GM23338 (cell line): ENCODE data around the gene RPS6KA1. TPM values are rescaled to one million over a fixed set of nuclear protein-coding genes. Genes with fewer than 3 reads are reported as not detected.

Experiments used
- ATAC-seq: fragments of 200-7000 bp; cut with Tn5 transposase; 3 replicates; pipeline ENCODE4 v1.9.1; 2020
- DNase-seq: peaks from one replicate; pipeline ENCODE4 v3.0.0-alpha.2; 2015; ENCODE audit warnings: low spot score
- H2AFZ ChIP-seq: fragments of 200-600 bp; sonication (generic); 2 replicates; pipeline ENCODE4 v1.8.0; 2016; ENCODE audit warnings: antibody characterized with exemption, mild to moderate bottlenecking, moderate library complexity
- H3F3A ChIP-seq: fragments of 200-600 bp; sonication (generic); replicated peaks from 2 replicates; pipeline ENCODE4 v1.8.0; 2017; ENCODE audit warnings: antibody characterized with exemption, mixed run types, low read depth
- H3K27ac ChIP-seq: fragments of 200-600 bp; sonication (generic); 2 replicates; pipeline ENCODE4 v1.6.1; 2016; ENCODE audit warnings: low read depth
- H3K27me3 ChIP-seq: fragments of 200-600 bp; sonication (generic); 2 replicates; pipeline ENCODE4 v1.8.0; 2016; ENCODE audit warnings: mild to moderate bottlenecking, mixed run types, moderate library complexity; ENCODE audit not compliant: insufficient read depth
- H3K36me3 ChIP-seq: fragments of 200-600 bp; sonication (generic); 2 replicates; pipeline ENCODE4 v1.8.0; 2016; ENCODE audit warnings: mild to moderate bottlenecking; ENCODE audit not compliant: insufficient read depth
- H3K4me1 ChIP-seq: fragments of 200-600 bp; sonication (generic); 2 replicates; pipeline ENCODE4 v1.8.0; 2016; ENCODE audit warnings: mild to moderate bottlenecking, moderate library complexity; ENCODE audit not compliant: insufficient read depth
- H3K4me2 ChIP-seq: fragments of 200-600 bp; sonication (generic); 2 replicates; pipeline ENCODE4 v1.7.1; 2017; ENCODE audit warnings: mixed run types
- H3K4me3 ChIP-seq: fragments of 200-600 bp; sonication (generic); 2 replicates; pipeline ENCODE4 v1.6.1; 2016; ENCODE audit warnings: mixed run types
- H3K79me2 ChIP-seq: fragments of 200-600 bp; sonication (generic); replicated peaks from 2 replicates; pipeline ENCODE4 v1.8.0; 2017; ENCODE audit warnings: mild to moderate bottlenecking; ENCODE audit not compliant: insufficient read depth
- H3K9me2 ChIP-seq: fragments of 200-600 bp; sonication (generic); 2 replicates; pipeline ENCODE4 v1.8.0; 2017; ENCODE audit not compliant: insufficient read depth
- H4K20me1 ChIP-seq: fragments of 200-600 bp; sonication (generic); replicated peaks from 2 replicates; pipeline ENCODE4 v1.8.0; 2017; ENCODE audit warnings: mild to moderate bottlenecking; ENCODE audit not compliant: insufficient read depth
- H3K27ac Mint-ChIP-seq: 2 replicates; pipeline ENCODE4 v1.8.0; 2020; ENCODE audit warnings: inconsistent platforms, mild to moderate bottlenecking, moderate library complexity, mixed read lengths
- H3K27me3 Mint-ChIP-seq: 3 replicates; pipeline ENCODE4 v1.8.0; 2022; ENCODE audit warnings: low read depth, mild to moderate bottlenecking, moderate library complexity, mixed read lengths, inconsistent platforms; ENCODE audit not compliant: insufficient read depth, poor library complexity
- H3K36me3 Mint-ChIP-seq: 3 replicates; pipeline ENCODE4 v1.8.0; 2021; ENCODE audit warnings: low read depth, mild to moderate bottlenecking, inconsistent platforms, moderate library complexity, mixed read lengths
- H3K4me1 Mint-ChIP-seq: 3 replicates; pipeline ENCODE4 v1.8.0; 2020; ENCODE audit warnings: mild to moderate bottlenecking, inconsistent platforms, mixed read lengths
- H3K4me3 Mint-ChIP-seq: 3 replicates; pipeline ENCODE4 v1.8.0; 2021; ENCODE audit warnings: moderate library complexity, mild to moderate bottlenecking, inconsistent platforms, mixed read lengths
- H3K9me3 Mint-ChIP-seq: 3 replicates; pipeline ENCODE4 v1.8.0; 2020; ENCODE audit warnings: moderate library complexity, mild to moderate bottlenecking, inconsistent platforms, mixed read lengths
- CREB1 ChIP-seq: fragments of 250-450 bp; sonication (Bioruptor Pico); IDR thresholded peaks from 2 replicates; pipeline ENCODE4 v1.5.0; 2020; ENCODE audit warnings: low read depth, mild to moderate bottlenecking, moderate library complexity
- EZH2 ChIP-seq: fragments of 200-600 bp; sonication (generic); IDR thresholded peaks from one replicate; pipeline ENCODE4 v1.8.0; 2017; ENCODE audit warnings: antibody characterized with exemption, mild to moderate bottlenecking, low read depth; ENCODE audit not compliant: unreplicated experiment
- EZH2phosphoT487 ChIP-seq: fragments of 200-600 bp; sonication (generic); IDR thresholded peaks from one replicate; pipeline ENCODE4 v1.8.1; 2018; ENCODE audit warnings: antibody characterized with exemption; ENCODE audit not compliant: unreplicated experiment
- JUNB ChIP-seq: IDR thresholded peaks from one replicate; pipeline ENCODE4 v1.6.1; 2016; ENCODE audit warnings: antibody characterized with exemption; ENCODE audit not compliant: unreplicated experiment
- NANOG ChIP-seq: IDR thresholded peaks from 2 replicates; pipeline ENCODE4 v1.6.1; 2016; ENCODE audit warnings: antibody characterized with exemption, borderline replicate concordance
- POLR2AphosphoS5 ChIP-seq: IDR thresholded peaks from 2 replicates; pipeline ENCODE4 v1.6.1; 2016; ENCODE audit warnings: antibody characterized with exemption, low read depth
- STAT1 ChIP-seq: IDR thresholded peaks from one replicate; pipeline ENCODE4 v1.6.1; 2016; ENCODE audit warnings: antibody characterized with exemption; ENCODE audit not compliant: unreplicated experiment
- ZNF114 ChIP-seq: fragments of 250-450 bp; sonication (Bioruptor Pico); IDR thresholded peaks from 2 replicates; pipeline ENCODE4 v1.5.0; 2020; ENCODE audit warnings: mild to moderate bottlenecking, moderate library complexity
- ZNF331 ChIP-seq: fragments of 250-450 bp; sonication (Bioruptor Pico); IDR thresholded peaks from 2 replicates; pipeline ENCODE4 v1.5.0; 2020; ENCODE audit warnings: low read depth, mild to moderate bottlenecking, moderate library complexity
- polyA plus RNA-seq: library from polyadenylated mRNA; unstranded; fragments of >200 nt; fragmentation: Nextera tagmentation; extraction: Ambion mirVana; gene quantifications from 2 replicates; pipeline ENCODE4 v1.2.1, GENCODE V29; 2016
- total RNA-seq: library from RNA; depleted of rRNA; stranded (reverse); fragments of >200 nt; shearing (Covaris generic); gene quantifications from 2 replicates; pipeline ENCODE4 v1.2.3, GENCODE V29; 2014
- TF ChIP-seq, protein P1 (sequence below): fragments of 250-450 bp; sonication (Bioruptor Pico); IDR thresholded peaks from 2 replicates; pipeline ENCODE4 v1.5.0; 2020; ENCODE audit warnings: mild to moderate bottlenecking, moderate library complexity
- TF ChIP-seq, protein P2 (sequence below): IDR thresholded peaks from one replicate; pipeline ENCODE4 v1.6.1; 2018; ENCODE audit warnings: antibody characterized with exemption; ENCODE audit not compliant: unreplicated experiment
- TF ChIP-seq, protein P3 (sequence below), 2 experiments: fragments of 200-600 bp in 1 of 2; sonication (generic) in 1 of 2; conservative IDR thresholded peaks; 2 replicates each; pipeline versions ENCODE4 v1.5.1 to v1.6.1; 2016 to 2017; ENCODE audit warnings: antibody characterized with exemption in 2 of 2, low read depth in 2 of 2, mild to moderate bottlenecking in 2 of 2, moderate library complexity in 1 of 2
- TF ChIP-seq, protein P4 (sequence below): IDR thresholded peaks from 2 replicates; pipeline ENCODE4 v1.6.1; 2016; ENCODE audit warnings: antibody characterized with exemption

Gene RPS6KA1
- total and polyA plus RNA-seq, 2 experiments from 2014 or later = 28.3 to 68.6 TPM

DNA sequence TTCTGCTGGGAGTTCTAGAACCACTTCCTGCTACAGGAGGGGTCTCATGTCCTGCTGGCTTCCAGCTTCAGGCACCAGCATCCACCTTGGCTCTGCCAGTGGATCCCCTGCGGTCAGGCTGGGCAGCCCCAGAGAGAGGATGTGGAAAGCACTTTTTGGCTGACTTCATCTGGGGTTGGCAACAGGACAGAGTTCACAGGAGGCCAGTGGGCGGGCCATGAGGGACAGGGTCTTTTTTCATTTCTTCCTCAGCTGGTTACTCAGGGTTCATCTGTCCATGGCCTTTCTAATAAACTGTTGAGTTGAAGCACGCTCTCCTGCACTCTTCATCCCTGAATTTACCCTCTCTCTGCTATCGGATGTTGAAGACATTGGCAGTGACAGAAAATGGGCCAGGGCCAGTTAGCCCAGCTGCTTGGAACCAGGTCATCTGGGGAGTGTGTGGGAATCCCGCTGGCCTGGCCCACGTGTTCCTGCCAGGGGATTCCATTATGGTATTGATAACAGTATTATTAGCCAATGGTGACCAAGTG is 45.2 kb downstream of the RPS6KA1 start:
- H3K4me3 Mint-ChIP-seq = no peak overlapping the region
- no peak for TF ChIP-seq EZH2
- TF ChIP-seq ZNF114 (CRISPR knock-in tag) = no peak
- no peak for TF ChIP-seq EZH2phosphoT487
- TF ChIP-seq, protein P1, sequence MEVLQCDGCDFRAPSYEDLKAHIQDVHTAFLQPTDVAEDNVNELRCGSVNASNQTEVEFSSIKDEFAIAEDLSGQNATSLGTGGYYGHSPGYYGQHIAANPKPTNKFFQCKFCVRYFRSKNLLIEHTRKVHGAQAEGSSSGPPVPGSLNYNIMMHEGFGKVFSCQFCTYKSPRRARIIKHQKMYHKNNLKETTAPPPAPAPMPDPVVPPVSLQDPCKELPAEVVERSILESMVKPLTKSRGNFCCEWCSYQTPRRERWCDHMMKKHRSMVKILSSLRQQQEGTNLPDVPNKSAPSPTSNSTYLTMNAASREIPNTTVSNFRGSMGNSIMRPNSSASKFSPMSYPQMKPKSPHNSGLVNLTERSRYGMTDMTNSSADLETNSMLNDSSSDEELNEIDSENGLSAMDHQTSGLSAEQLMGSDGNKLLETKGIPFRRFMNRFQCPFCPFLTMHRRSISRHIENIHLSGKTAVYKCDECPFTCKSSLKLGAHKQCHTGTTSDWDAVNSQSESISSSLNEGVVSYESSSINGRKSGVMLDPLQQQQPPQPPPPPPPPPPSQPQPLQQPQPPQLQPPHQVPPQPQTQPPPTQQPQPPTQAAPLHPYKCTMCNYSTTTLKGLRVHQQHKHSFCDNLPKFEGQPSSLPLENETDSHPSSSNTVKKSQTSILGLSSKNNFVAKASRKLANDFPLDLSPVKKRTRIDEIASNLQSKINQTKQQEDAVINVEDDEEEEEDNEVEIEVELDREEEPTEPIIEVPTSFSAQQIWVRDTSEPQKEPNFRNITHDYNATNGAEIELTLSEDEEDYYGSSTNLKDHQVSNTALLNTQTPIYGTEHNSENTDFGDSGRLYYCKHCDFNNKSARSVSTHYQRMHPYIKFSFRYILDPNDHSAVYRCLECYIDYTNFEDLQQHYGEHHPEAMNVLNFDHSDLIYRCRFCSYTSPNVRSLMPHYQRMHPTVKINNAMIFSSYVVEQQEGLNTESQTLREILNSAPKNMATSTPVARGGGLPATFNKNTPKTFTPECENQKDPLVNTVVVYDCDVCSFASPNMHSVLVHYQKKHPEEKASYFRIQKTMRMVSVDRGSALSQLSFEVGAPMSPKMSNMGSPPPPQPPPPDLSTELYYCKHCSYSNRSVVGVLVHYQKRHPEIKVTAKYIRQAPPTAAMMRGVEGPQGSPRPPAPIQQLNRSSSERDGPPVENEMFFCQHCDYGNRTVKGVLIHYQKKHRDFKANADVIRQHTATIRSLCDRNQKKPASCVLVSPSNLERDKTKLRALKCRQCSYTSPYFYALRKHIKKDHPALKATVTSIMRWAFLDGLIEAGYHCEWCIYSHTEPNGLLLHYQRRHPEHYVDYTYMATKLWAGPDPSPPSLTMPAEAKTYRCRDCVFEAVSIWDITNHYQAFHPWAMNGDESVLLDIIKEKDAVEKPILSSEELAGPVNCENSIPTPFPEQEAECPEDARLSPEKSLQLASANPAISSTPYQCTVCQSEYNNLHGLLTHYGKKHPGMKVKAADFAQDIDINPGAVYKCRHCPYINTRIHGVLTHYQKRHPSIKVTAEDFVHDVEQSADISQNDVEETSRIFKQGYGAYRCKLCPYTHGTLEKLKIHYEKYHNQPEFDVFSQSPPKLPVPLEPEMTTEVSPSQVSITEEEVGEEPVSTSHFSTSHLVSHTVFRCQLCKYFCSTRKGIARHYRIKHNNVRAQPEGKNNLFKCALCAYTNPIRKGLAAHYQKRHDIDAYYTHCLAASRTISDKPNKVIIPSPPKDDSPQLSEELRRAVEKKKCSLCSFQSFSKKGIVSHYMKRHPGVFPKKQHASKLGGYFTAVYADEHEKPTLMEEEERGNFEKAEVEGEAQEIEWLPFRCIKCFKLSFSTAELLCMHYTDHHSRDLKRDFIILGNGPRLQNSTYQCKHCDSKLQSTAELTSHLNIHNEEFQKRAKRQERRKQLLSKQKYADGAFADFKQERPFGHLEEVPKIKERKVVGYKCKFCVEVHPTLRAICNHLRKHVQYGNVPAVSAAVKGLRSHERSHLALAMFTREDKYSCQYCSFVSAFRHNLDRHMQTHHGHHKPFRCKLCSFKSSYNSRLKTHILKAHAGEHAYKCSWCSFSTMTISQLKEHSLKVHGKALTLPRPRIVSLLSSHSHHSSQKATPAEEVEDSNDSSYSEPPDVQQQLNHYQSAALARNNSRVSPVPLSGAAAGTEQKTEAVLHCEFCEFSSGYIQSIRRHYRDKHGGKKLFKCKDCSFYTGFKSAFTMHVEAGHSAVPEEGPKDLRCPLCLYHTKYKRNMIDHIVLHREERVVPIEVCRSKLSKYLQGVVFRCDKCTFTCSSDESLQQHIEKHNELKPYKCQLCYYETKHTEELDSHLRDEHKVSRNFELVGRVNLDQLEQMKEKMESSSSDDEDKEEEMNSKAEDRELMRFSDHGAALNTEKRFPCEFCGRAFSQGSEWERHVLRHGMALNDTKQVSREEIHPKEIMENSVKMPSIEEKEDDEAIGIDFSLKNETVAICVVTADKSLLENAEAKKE (CRISPR knock-in tag) = no peak
- TF ChIP-seq STAT1 = no peak
- TF ChIP-seq ZNF331 (CRISPR knock-in tag) = no peak
- TF ChIP-seq NANOG = no peak
- no peak for TF ChIP-seq JUNB
- no peak for TF ChIP-seq CREB1
- TF ChIP-seq, protein P2, sequence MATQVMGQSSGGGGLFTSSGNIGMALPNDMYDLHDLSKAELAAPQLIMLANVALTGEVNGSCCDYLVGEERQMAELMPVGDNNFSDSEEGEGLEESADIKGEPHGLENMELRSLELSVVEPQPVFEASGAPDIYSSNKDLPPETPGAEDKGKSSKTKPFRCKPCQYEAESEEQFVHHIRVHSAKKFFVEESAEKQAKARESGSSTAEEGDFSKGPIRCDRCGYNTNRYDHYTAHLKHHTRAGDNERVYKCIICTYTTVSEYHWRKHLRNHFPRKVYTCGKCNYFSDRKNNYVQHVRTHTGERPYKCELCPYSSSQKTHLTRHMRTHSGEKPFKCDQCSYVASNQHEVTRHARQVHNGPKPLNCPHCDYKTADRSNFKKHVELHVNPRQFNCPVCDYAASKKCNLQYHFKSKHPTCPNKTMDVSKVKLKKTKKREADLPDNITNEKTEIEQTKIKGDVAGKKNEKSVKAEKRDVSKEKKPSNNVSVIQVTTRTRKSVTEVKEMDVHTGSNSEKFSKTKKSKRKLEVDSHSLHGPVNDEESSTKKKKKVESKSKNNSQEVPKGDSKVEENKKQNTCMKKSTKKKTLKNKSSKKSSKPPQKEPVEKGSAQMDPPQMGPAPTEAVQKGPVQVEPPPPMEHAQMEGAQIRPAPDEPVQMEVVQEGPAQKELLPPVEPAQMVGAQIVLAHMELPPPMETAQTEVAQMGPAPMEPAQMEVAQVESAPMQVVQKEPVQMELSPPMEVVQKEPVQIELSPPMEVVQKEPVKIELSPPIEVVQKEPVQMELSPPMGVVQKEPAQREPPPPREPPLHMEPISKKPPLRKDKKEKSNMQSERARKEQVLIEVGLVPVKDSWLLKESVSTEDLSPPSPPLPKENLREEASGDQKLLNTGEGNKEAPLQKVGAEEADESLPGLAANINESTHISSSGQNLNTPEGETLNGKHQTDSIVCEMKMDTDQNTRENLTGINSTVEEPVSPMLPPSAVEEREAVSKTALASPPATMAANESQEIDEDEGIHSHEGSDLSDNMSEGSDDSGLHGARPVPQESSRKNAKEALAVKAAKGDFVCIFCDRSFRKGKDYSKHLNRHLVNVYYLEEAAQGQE = no peak
- TF ChIP-seq, protein P3, sequence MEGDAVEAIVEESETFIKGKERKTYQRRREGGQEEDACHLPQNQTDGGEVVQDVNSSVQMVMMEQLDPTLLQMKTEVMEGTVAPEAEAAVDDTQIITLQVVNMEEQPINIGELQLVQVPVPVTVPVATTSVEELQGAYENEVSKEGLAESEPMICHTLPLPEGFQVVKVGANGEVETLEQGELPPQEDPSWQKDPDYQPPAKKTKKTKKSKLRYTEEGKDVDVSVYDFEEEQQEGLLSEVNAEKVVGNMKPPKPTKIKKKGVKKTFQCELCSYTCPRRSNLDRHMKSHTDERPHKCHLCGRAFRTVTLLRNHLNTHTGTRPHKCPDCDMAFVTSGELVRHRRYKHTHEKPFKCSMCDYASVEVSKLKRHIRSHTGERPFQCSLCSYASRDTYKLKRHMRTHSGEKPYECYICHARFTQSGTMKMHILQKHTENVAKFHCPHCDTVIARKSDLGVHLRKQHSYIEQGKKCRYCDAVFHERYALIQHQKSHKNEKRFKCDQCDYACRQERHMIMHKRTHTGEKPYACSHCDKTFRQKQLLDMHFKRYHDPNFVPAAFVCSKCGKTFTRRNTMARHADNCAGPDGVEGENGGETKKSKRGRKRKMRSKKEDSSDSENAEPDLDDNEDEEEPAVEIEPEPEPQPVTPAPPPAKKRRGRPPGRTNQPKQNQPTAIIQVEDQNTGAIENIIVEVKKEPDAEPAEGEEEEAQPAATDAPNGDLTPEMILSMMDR (conservative IDR thresholded peaks at IDR 0.05; ENCODE audit: low read depth in 2 of 2) = no peak
- TF ChIP-seq, protein P4, sequence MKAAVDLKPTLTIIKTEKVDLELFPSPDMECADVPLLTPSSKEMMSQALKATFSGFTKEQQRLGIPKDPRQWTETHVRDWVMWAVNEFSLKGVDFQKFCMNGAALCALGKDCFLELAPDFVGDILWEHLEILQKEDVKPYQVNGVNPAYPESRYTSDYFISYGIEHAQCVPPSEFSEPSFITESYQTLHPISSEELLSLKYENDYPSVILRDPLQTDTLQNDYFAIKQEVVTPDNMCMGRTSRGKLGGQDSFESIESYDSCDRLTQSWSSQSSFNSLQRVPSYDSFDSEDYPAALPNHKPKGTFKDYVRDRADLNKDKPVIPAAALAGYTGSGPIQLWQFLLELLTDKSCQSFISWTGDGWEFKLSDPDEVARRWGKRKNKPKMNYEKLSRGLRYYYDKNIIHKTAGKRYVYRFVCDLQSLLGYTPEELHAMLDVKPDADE = no peak
- TF ChIP-seq POLR2AphosphoS5 = no peak
- no peak overlapping the region for H3K27ac Mint-ChIP-seq
- Histone ChIP-seq H3K4me3 (no peak overlapping the region), H4K20me1 (no peaks in the 10 kb centered on the region; the same call in none of the 2 replicates), H3K9me2 (no peaks in the 10 kb centered on the region), H3K36me3 (no peaks in the 10 kb centered on the region), H3K27me3 (no peaks in the 10 kb centered on the region), H2AFZ (no peak overlapping the region), H3F3A (no peaks in the 10 kb centered on the region), H3K4me1 (no peaks in the 10 kb centered on the region), H3K79me2 (no peaks in the 10 kb centered on the region), H3K4me2 (no peak overlapping the region), H3K27ac (no peak overlapping the region)
- DNase-seq (no peak), ATAC-seq (no peak)
- H3K9me3 Mint-ChIP-seq = no peaks in the 10 kb centered on the region
- peaks cover 19% of the 10 kb centered on the region for H3K36me3 Mint-ChIP-seq
- no peaks in the 10 kb centered on the region for H3K27me3 Mint-ChIP-seq
- H3K4me1 Mint-ChIP-seq = no peaks in the 10 kb centered on the region
